ENCODE data around the gene BMP3.

DNA sequence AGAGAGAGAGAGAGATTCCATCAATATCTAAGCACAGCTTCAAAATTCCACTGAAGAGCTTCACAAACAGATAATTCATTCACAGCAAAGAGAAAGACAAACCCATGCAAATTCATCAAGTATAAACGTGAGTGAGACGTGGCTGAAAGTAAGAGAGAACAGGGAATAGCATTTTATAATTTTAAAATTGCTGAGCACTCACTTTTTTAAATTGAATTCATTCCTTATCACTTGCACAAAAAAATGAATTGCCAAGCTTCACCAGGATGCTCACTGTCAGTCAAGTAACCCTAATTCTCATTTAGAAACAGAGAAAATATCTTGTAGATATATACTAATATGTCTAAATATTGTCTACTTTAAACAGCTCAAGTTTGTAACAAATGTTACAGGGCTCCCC is 40.5 kb downstream of the BMP3 start:
- TF ChIP-seq CTCF (IDR thresholded peaks at IDR 0.05) (no peak), POLR2A (IDR thresholded peaks at IDR 0.05) (no peak)
